NCI-H2196 (cell line): ENCODE data around the gene GTPBP10.

ENCODE experiments used
- DNase-seq: peaks from one replicate; lab custom pipeline; 2025; ENCODE audit not compliant: unreplicated experiment; lab: John Stamatoyannopoulos, UW

The GTPBP10 gene

DNA sequence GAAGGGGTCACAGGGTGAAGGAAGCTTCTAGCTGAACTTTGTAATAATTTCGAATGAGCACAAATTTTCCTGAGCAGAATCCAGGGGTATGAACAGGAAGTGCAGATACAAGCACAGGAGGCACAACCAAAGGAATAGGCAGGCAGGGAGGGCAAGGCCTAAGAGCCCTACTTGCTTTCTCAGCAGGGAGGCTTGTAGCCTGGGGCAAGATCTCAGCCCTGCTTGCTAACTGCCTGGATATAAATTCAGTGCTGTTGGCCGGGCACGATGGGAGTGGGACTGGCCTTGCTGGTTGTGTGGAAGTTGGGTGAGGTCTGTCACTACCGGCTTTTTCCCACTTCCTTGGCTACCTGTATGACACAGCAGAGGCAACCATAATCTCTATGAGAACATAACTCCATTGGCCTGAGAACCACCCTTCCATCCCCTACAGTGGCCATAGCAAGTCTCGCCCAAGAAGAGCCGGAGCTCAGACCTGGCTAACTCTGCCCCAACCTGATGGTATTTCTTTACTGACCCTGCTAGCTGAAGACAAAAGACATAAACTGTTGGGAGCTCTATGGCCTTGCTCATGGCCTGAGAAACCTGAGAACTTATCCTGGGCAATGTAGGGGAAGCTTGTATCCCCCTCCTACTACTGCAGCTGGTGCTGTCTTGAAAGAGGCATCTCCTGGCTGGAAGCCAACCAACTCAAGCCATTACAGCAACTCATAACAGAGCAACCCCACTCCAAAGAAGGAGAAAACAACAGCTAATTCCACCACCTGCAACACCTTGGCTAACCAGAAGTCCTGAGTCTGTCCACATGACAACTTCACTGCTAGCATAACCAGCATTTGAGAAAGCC lies 84.3 kb downstream of the GTPBP10 start:
- DNase-seq, result no peak

DNA sequence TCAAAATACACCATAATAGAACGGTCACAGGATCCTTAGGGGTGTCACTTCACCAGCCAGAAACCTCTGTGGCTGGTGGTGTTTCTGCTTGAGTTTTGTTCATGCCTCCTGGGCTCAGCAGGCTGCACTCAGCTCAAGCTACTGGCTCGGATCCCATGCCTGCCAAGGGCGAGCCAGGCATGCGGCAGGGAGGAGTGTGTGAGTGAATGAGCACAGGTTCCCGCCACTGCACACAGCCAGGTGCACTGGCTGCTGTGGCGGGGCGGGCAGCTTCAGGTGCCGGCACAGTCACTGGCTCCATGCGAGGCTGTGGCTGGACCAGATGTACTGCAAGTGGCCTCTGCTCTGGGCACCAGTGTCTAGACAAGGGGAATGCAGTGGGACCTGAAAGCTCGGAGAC lies 86.2 kb downstream of the GTPBP10 start:
- DNase-seq, result no peak

DNA sequence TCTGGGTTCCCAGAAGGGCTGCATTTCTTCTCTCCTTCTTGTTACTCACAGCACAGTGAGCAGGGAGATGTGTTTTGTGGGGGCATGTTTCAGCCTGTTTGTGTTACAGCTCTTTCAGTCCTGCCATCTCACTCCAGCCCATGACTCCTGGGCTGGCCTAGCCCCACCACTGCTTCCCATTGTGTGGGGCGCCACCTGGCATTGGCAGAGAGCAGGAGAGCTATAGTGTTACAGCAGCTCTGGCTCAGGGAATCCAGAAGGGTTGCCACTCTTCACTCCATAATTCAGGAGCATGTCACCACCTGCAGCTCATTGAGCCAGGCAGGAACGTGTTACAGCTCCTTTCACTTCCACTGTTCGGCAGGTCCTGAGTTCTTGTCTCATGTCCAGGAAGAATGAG lies 86.7 kb downstream of the GTPBP10 start:
- no peak for DNase-seq
